GM23338 (cell line): Measurements from ENCODE around the gene SDR42E2.
A peak's percentile ranks its signal among the peaks of the same experiment; 100 is the strongest.

Experiments
- CREB1 ChIP-seq: fragments of 250-450 bp; sonication (Bioruptor Pico); IDR thresholded peaks from 2 replicates; pipeline ENCODE4 v1.5.0; 2020; ENCODE audit warnings: low read depth, mild to moderate bottlenecking, moderate library complexity
- CTCF ChIP-seq, 2 experiments: fragments of 200-600 bp in 1 of 2; sonication (generic) in 1 of 2; conservative IDR thresholded peaks; 2 replicates each; pipeline versions ENCODE4 v1.5.1 to v1.6.1; 2016 to 2017; ENCODE audit warnings: antibody characterized with exemption in 2 of 2, low read depth in 2 of 2, mild to moderate bottlenecking in 2 of 2, moderate library complexity in 1 of 2
- EZH2 ChIP-seq: fragments of 200-600 bp; sonication (generic); IDR thresholded peaks from one replicate; pipeline ENCODE4 v1.8.0; 2017; ENCODE audit warnings: antibody characterized with exemption, mild to moderate bottlenecking, low read depth; ENCODE audit not compliant: unreplicated experiment
- EZH2phosphoT487 ChIP-seq: fragments of 200-600 bp; sonication (generic); IDR thresholded peaks from one replicate; pipeline ENCODE4 v1.8.1; 2018; ENCODE audit warnings: antibody characterized with exemption; ENCODE audit not compliant: unreplicated experiment
- JUNB ChIP-seq: IDR thresholded peaks from one replicate; pipeline ENCODE4 v1.6.1; 2016; ENCODE audit warnings: antibody characterized with exemption; ENCODE audit not compliant: unreplicated experiment
- NANOG ChIP-seq: IDR thresholded peaks from 2 replicates; pipeline ENCODE4 v1.6.1; 2016; ENCODE audit warnings: antibody characterized with exemption, borderline replicate concordance
- POLR2AphosphoS5 ChIP-seq: IDR thresholded peaks from 2 replicates; pipeline ENCODE4 v1.6.1; 2016; ENCODE audit warnings: antibody characterized with exemption, low read depth
- STAT1 ChIP-seq: IDR thresholded peaks from one replicate; pipeline ENCODE4 v1.6.1; 2016; ENCODE audit warnings: antibody characterized with exemption; ENCODE audit not compliant: unreplicated experiment
- TF ChIP-seq, protein P1 (sequence below): IDR thresholded peaks from one replicate; pipeline ENCODE4 v1.6.1; 2018; ENCODE audit warnings: antibody characterized with exemption; ENCODE audit not compliant: unreplicated experiment

DNA sequence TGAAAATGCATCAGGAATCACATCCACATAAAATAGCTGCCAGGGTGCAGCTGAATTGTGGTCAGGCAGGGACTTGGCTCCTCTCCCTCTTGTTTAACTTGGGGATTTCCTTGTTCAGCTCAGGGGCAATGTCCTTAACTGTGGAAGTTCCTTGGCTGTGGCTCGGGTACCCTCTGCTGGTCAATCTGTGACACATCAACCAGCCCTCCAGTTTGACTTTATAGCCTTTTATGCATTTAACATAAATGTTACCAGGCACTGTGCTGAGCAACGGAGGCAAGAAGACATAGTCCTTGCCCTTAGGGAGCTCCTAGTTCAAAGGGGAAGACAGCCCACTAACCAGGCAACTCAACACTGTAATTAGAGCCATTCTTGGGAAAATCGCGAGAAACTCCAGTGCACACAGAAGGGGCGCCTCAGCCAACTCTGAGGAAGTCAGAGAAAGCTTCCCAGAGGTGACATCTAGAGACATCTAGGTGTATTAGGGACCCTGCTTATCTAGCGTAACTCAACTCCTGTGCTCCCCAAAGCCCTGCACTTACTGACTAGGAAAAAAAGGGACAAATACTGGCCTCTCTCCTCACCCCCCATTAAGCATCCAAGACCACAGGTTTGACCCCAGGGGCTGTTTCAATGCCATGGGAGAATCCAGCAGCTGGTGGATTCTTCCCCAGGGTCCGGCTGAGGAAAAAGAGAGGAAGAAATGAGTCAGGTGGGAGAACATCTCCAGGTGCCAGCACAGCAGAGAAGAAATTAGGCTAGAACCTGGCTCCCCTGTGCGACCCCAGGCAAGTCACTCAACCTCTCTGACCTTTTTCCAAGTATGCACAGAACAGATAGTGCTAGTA, 26.5 kb downstream of the SDR42E2 start:
- TF ChIP-seq CTCF (conservative IDR thresholded peaks at IDR 0.05; ENCODE audit: low read depth in 2 of 2) (peak; percentile 91 to 94), POLR2AphosphoS5 (no peak), STAT1 (no peak), JUNB (no peak), CREB1 (CRISPR knock-in tag) (no peak), EZH2 (no peak), EZH2phosphoT487 (no peak), NANOG (no peak)
- TF ChIP-seq, protein P1, sequence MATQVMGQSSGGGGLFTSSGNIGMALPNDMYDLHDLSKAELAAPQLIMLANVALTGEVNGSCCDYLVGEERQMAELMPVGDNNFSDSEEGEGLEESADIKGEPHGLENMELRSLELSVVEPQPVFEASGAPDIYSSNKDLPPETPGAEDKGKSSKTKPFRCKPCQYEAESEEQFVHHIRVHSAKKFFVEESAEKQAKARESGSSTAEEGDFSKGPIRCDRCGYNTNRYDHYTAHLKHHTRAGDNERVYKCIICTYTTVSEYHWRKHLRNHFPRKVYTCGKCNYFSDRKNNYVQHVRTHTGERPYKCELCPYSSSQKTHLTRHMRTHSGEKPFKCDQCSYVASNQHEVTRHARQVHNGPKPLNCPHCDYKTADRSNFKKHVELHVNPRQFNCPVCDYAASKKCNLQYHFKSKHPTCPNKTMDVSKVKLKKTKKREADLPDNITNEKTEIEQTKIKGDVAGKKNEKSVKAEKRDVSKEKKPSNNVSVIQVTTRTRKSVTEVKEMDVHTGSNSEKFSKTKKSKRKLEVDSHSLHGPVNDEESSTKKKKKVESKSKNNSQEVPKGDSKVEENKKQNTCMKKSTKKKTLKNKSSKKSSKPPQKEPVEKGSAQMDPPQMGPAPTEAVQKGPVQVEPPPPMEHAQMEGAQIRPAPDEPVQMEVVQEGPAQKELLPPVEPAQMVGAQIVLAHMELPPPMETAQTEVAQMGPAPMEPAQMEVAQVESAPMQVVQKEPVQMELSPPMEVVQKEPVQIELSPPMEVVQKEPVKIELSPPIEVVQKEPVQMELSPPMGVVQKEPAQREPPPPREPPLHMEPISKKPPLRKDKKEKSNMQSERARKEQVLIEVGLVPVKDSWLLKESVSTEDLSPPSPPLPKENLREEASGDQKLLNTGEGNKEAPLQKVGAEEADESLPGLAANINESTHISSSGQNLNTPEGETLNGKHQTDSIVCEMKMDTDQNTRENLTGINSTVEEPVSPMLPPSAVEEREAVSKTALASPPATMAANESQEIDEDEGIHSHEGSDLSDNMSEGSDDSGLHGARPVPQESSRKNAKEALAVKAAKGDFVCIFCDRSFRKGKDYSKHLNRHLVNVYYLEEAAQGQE: no peak
